Fibroblast of villous mesenchyme (primary cell): ENCODE results near the gene SH2D3A. TPM values are rescaled to one million over a fixed set of nuclear protein-coding genes. Genes with fewer than 3 reads are reported as not detected.

Experiments
- DNase-seq: peaks from one replicate; pipeline ENCODE4 v3.0.0-alpha.2; 2010; ENCODE audit warnings: low read depth
- H3K4me3 ChIP-seq: 2 replicates; pipeline ENCODE4 v1.5.1; 2011; ENCODE audit warnings: low read depth, mild to moderate bottlenecking, low read length
- total RNA-seq: library from RNA; depleted of rRNA; stranded (reverse); fragments of >200 nt; gene quantifications from 2 replicates; pipeline ENCODE4 v1.2.3, GENCODE V29; 2012
- TF ChIP-seq, protein P1 (sequence below): IDR thresholded peaks from 2 replicates; pipeline ENCODE4 v1.5.1; 2012; ENCODE audit warnings: low read depth, mild to moderate bottlenecking, low read length; ENCODE audit not compliant: insufficient read depth

The SH2D3A gene
- total RNA-seq, 1 donor, result under 0.01 TPM

DNA sequence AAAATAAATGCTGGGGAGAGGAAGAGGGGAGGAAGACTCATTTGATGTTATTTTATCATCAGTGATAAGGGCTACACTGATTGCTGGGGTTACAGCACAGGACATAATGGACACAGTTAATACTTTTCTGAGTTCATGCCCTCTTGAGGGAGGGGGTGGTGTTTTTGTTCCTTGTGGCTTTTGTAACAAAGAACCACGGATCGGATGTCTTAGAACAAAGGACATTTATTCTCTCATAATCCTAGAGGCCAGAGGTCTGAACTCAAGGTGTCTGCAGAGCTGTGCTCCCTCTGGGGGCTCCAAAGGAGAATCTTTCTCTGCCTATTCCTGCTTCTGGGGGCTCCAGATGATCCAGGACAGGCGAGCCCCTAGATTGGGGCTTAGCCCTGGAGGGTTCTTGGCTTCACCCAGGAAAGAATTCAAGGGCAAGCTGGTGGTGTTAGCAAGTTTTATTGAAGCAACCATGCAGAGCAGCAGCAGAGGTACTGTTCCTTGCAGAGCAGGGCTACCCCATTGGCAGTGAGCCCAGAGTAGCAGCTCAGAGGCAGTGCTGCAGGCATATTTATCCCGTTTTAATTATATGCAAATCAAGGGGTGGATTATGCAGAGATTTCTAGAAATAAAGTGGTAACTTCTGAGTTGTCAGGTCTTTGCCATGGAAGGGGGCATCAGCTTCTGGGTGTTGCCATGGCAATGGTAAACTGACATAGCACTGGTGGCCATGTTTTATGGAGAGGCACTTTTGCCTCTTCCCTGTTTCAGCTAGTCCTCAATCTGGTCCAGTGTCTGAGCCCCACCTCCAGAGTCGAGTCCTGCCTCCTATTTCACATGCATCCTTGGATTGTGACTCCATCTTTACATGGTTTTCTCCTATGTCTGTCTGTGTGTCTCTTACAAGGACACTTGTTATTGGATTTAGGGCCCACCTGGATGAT lies 23.2 kb upstream of the SH2D3A start:
- no peak for DNase-seq
- TF ChIP-seq, protein P1, sequence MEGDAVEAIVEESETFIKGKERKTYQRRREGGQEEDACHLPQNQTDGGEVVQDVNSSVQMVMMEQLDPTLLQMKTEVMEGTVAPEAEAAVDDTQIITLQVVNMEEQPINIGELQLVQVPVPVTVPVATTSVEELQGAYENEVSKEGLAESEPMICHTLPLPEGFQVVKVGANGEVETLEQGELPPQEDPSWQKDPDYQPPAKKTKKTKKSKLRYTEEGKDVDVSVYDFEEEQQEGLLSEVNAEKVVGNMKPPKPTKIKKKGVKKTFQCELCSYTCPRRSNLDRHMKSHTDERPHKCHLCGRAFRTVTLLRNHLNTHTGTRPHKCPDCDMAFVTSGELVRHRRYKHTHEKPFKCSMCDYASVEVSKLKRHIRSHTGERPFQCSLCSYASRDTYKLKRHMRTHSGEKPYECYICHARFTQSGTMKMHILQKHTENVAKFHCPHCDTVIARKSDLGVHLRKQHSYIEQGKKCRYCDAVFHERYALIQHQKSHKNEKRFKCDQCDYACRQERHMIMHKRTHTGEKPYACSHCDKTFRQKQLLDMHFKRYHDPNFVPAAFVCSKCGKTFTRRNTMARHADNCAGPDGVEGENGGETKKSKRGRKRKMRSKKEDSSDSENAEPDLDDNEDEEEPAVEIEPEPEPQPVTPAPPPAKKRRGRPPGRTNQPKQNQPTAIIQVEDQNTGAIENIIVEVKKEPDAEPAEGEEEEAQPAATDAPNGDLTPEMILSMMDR, result no peak

DNA sequence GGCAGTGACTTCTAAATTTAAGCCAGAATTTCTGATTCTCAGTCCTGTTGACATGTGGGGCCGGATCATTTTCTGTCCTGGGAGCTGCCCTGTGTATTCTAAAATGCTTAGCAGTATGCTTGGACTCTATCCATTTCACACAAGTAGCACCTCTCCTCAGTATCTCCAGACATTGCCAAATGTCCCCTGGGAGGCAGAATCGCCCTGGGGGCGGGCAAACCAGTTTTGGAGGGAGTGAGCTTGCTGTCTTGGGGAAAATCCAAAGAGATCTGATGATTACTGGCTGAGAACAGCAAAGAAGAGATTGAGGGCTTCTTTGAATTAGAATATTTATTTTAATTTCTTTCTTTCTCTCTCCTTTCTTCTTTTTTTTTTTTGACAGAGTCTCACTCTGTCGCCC lies 21.7 kb upstream of the SH2D3A start:
- TF ChIP-seq, protein P1, result no peak
- DNase-seq, result no peak
- no peak overlapping the region for H3K4me3 ChIP-seq

More for the DNA sequence above, 23.2 kb upstream of the SH2D3A start:
- no peak overlapping the region for H3K4me3 ChIP-seq

DNA sequence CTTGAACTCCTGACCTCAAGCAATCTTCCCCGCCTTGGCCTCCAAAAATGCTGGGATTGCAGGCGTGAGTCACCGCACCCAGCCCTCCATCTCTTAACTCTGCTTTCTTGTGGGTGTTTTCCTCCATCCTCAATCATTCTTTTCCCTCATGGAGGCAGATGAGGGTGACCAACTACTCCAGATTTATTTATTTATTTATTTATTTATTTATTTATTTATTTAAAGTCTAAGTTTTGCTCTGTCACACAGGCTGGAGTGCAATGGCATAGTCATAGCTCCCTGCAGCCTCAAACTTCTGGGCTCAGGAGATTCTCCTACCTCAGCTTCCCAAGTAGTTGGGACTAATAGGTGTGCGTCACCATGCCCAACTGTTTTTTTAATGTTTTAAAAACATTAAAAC lies 20.2 kb upstream of the SH2D3A start:
- DNase-seq, result no peak
- TF ChIP-seq, protein P1, result no peak
- no peak overlapping the region for H3K4me3 ChIP-seq

DNA sequence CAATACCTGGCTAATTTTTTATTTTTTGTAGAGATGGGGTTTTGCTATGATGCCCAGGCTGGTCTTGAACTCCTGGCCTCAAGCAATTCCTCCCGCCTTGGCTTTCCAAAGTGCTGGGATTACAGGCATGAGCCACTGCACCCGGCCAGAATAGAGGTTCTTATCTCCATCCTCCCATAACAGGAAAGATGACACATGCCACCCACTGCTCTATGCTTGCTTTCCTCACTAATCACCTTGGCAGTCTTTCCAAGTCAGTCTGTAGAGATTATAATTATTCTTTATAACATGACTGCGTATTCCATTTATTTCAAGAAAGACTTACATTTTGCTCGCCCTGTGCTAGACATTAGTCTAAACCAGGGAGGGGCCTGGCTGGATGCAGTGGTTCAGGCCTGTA lies 12.0 kb upstream of the SH2D3A start:
- DNase-seq, result no peak

DNA sequence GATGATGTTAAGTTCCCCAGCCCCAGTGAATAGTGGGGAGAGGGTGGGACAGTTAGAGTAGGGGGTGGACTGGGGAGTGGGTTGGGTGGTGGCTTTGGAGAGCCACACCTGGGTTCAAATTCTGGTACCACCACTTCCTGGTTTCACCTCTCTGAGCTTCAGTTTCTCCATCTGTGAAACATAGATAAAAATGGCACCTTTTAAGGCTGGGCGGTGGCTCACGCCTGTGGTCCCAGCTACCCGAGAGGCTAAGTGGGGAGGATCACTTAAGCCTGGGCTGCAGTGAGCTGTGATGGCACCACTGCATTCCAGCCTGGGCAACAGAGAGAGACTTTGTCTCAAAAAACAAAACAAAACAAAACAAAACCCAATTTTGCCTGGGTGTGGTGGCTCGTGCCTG lies 11.2 kb upstream of the SH2D3A start:
- no peak overlapping the region for H3K4me3 ChIP-seq
- TF ChIP-seq, protein P1, result no peak
- DNase-seq, result no peak

More for the DNA sequence above, 12.0 kb upstream of the SH2D3A start:
- TF ChIP-seq, protein P1, result no peak
- no peak overlapping the region for H3K4me3 ChIP-seq

DNA sequence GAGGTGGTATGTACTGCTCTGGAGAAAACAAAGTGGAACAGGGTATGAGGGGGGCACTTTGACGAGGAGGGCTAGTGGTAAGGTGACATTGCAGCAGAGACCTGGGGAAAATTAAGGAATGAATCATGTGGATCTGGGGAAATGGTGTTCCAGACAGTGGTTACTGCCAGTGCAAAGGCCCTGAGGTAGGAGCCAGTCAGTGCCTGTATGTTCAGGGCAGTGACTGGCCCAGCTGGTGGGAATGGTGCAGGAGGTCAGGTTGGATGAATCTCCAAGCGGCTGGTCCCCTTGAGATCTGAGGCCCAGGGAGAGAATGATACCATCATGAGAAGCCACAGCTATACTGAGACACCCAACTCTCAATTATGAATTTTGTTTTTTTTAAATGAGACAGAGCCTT lies 10.2 kb upstream of the SH2D3A start:
- TF ChIP-seq, protein P1, result no peak
- DNase-seq, result no peak
- no peak overlapping the region for H3K4me3 ChIP-seq
